Panc1 (cell line): Measurements from ENCODE around the gene CCHCR1. TPM values are rescaled to one million over a fixed set of nuclear protein-coding genes. Genes with fewer than 3 reads are reported as not detected.

Experiments
- ATAC-seq: fragments of 200-7000 bp; cut with Tn5 transposase; 2 replicates; pipeline ENCODE4 v1.9.1; 2020; ENCODE audit warnings: mild to moderate bottlenecking, moderate library complexity
- BruUV-seq: library from RNA; stranded (reverse); fragments of 400-500 nt; replicated peaks from 2 replicates; lab custom pipeline; 2021; lab: Mats Ljungman, UMichigan
- CTCF ChIA-PET: fragments of 300-600 bp; sonication (Branson Sonifier 250); formaldehyde crosslinking; loops from one replicate; lab custom pipeline; 2022; ENCODE audit warnings: antibody characterized with exemption; lab: Charles Lee
- POLR2A ChIA-PET: fragments of 300-600 bp; sonication (Branson Sonifier 250); formaldehyde crosslinking; loops from one replicate; lab custom pipeline; 2022; ENCODE audit warnings: antibody characterized with exemption; lab: Charles Lee
- DNase-seq: peaks from one replicate; pipeline ENCODE4 v3.0.0-alpha.2; 2010; ENCODE audit warnings: low read depth, low spot score
- H3K27ac ChIP-seq: 2 replicates; pipeline ENCODE4 v1.5.1; 2011; ENCODE audit warnings: mild to moderate bottlenecking, low read length, inconsistent platforms
- H3K27me3 ChIP-seq: fragments of 200-500 bp; sonication (Bioruptor generic); 2 replicates; pipeline ENCODE4 v1.6.0; 2014; ENCODE audit warnings: low read length, inconsistent platforms; ENCODE audit not compliant: control insufficient read depth, insufficient read depth
- H3K36me3 ChIP-seq: fragments of 200-500 bp; sonication (Bioruptor generic); 2 replicates; pipeline ENCODE4 v1.5.1; 2014; ENCODE audit warnings: inconsistent platforms, mild to moderate bottlenecking, low read length, moderate library complexity; ENCODE audit not compliant: control insufficient read depth, insufficient read depth
- H3K4me1 ChIP-seq: 2 replicates; pipeline ENCODE4 v1.5.1; 2011; ENCODE audit warnings: inconsistent platforms, mild to moderate bottlenecking, low read length, moderate library complexity; ENCODE audit not compliant: control insufficient read depth, insufficient read depth
- H3K4me3 ChIP-seq, 2 experiments: 2 replicates each; pipeline ENCODE4 v1.5.1; 2011 to 2012; ENCODE audit warnings: low read depth in 2 of 2, low read length in 2 of 2, mild to moderate bottlenecking in 2 of 2, inconsistent platforms in 1 of 2, moderate library complexity in 1 of 2
- H3K9me3 ChIP-seq: fragments of 200-500 bp; sonication (Bioruptor generic); 2 replicates; pipeline ENCODE4 v1.5.1; 2014; ENCODE audit warnings: low read depth, mild to moderate bottlenecking, inconsistent platforms, low read length, moderate library complexity; ENCODE audit not compliant: control insufficient read depth, insufficient read depth
- POLR2AphosphoS5 ChIP-seq: IDR thresholded peaks from 2 replicates; pipeline ENCODE4 v1.6.1; 2012; ENCODE audit warnings: mild to moderate bottlenecking, low read depth, low read length, moderate library complexity
- SIN3A ChIP-seq: IDR thresholded peaks from 2 replicates; pipeline ENCODE4 v1.6.1; 2012; ENCODE audit warnings: low read depth, mild to moderate bottlenecking, low read length, moderate library complexity, borderline replicate concordance; ENCODE audit not compliant: insufficient read depth
- TCF7L2 ChIP-seq: IDR thresholded peaks from 2 replicates; pipeline ENCODE4 v1.6.1; 2011; ENCODE audit warnings: mild to moderate bottlenecking, low read depth, low read length, inconsistent platforms
- in situ Hi-C: cut with HindIII; loops from 2 replicates; pipeline ENCODE4 v1.10.0; 2016; ENCODE audit warnings: low sequenced_read_pairs, low pct_unique_long_range_greater_than_20kb
- intact Hi-C: fragments of 100-400 bp; cut with micrococcal nuclease; formaldehyde crosslinking; loops from one replicate; pipeline ENCODE4 v1.10.0; 2022; ENCODE audit not compliant: unreplicated experiment
- total RNA-seq: library from RNA; stranded (reverse); gene quantifications from one replicate; pipeline ENCODE4 v1.2.1, GENCODE V29; 2021; ENCODE audit not compliant: unreplicated experiment
- TF ChIP-seq, protein P1 (sequence below): fragments of 450-650 bp; IDR thresholded peaks from 2 replicates; pipeline ENCODE4 v1.5.1; 2017; ENCODE audit warnings: mild to moderate bottlenecking
- TF ChIP-seq, protein P2 (sequence below), 2 experiments: IDR thresholded peaks; 2 replicates each; pipeline ENCODE4 v1.6.1; 2011 to 2012; ENCODE audit warnings: low read depth in 2 of 2, control low read depth in 1 of 2, low read length in 1 of 2, mild to moderate bottlenecking in 1 of 2, moderate library complexity in 1 of 2; ENCODE audit not compliant: insufficient read depth in 1 of 2

The CCHCR1 gene
- total RNA-seq, 1 experiment from 2014 or later, result 37.1 TPM

DNA sequence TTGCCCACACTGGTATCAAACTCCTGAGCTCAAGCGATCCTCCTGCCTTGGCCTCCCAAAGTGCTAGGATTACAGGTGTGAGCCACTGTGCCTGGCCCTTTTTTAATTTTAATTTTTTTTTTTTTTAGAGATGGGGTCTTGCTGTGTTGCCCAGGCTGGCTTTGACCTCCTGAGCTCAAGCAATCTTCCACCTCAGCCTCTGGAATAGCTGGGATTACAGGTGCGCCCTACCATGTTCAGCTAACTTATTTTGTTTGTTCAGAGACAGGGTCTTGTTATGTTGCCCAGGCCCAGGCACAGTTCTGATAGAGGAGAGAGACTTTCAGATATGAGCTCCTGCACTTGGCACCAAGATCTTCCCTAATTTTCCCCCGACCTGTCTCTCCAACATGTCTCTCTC lies 26.9 kb downstream of the CCHCR1 start:
- ChIA-PET CTCF (interaction anchor here (0.7 kb wide), 1 partner anchor 281 kb away, joined by 3 read pairs; no protein-coding TSS in a partner anchor), POLR2A (no interaction called here)
- no peak overlapping the region for H3K4me3 ChIP-seq
- TF ChIP-seq, protein P1, sequence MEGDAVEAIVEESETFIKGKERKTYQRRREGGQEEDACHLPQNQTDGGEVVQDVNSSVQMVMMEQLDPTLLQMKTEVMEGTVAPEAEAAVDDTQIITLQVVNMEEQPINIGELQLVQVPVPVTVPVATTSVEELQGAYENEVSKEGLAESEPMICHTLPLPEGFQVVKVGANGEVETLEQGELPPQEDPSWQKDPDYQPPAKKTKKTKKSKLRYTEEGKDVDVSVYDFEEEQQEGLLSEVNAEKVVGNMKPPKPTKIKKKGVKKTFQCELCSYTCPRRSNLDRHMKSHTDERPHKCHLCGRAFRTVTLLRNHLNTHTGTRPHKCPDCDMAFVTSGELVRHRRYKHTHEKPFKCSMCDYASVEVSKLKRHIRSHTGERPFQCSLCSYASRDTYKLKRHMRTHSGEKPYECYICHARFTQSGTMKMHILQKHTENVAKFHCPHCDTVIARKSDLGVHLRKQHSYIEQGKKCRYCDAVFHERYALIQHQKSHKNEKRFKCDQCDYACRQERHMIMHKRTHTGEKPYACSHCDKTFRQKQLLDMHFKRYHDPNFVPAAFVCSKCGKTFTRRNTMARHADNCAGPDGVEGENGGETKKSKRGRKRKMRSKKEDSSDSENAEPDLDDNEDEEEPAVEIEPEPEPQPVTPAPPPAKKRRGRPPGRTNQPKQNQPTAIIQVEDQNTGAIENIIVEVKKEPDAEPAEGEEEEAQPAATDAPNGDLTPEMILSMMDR, result no peak
- TF ChIP-seq SIN3A (no peak), TCF7L2 (no peak), POLR2AphosphoS5 (no peak)
- TF ChIP-seq, protein P2, sequence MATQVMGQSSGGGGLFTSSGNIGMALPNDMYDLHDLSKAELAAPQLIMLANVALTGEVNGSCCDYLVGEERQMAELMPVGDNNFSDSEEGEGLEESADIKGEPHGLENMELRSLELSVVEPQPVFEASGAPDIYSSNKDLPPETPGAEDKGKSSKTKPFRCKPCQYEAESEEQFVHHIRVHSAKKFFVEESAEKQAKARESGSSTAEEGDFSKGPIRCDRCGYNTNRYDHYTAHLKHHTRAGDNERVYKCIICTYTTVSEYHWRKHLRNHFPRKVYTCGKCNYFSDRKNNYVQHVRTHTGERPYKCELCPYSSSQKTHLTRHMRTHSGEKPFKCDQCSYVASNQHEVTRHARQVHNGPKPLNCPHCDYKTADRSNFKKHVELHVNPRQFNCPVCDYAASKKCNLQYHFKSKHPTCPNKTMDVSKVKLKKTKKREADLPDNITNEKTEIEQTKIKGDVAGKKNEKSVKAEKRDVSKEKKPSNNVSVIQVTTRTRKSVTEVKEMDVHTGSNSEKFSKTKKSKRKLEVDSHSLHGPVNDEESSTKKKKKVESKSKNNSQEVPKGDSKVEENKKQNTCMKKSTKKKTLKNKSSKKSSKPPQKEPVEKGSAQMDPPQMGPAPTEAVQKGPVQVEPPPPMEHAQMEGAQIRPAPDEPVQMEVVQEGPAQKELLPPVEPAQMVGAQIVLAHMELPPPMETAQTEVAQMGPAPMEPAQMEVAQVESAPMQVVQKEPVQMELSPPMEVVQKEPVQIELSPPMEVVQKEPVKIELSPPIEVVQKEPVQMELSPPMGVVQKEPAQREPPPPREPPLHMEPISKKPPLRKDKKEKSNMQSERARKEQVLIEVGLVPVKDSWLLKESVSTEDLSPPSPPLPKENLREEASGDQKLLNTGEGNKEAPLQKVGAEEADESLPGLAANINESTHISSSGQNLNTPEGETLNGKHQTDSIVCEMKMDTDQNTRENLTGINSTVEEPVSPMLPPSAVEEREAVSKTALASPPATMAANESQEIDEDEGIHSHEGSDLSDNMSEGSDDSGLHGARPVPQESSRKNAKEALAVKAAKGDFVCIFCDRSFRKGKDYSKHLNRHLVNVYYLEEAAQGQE (IDR thresholded peaks at IDR 0.05; ENCODE audit: insufficient read depth in 1 of 2, low read depth in 2 of 2, low read length in 1 of 2), result no peak
- no peak overlapping the region for H3K27ac ChIP-seq
- intact Hi-C loops (no loop called here), in situ Hi-C loops (no loop called here)
- DNase-seq, result no peak
- peaks cover 2% of the 10 kb centered on the region; the same call in 1 of the 2 replicates for H3K27me3 ChIP-seq
- H3K9me3 ChIP-seq, result no peaks in the 10 kb centered on the region
- peaks cover 4% of the 10 kb centered on the region; the same call in 1 of the 2 replicates for H3K4me1 ChIP-seq
- no peaks in the 10 kb centered on the region for H3K36me3 ChIP-seq
- BruUV-seq, result no TSS peak
- ATAC-seq, result no peak

DNA sequence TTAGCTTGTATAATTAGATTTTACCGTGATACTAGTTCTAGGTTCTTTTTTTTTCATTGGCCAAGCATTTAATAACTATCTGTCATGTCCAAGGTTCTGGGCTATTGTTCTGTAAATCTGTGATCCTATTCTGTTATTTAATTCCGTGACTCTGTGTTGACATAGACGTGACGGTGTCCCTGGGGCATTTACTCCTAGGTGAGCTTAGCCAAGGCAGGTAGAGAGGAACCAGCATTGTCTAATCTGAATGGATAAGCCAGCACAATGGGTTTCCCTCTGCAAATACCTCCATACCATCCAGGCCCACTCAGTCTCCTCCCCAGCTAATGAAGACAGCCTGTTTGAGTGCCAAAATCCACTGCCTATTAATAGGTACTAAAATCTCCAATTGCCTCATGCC lies 28.5 kb downstream of the CCHCR1 start:
- intact Hi-C loops, result no loop called here

More for the DNA sequence above, 28.5 kb downstream of the CCHCR1 start:
- H3K36me3 ChIP-seq, result no peaks in the 10 kb centered on the region
- POLR2A ChIA-PET, result interaction anchor here (0.6 kb wide), 1 partner anchor 450 kb away, joined by 10 read pairs; no protein-coding TSS in a partner anchor
- no TSS peak for BruUV-seq
- in situ Hi-C loops, result no loop called here
- DNase-seq (no peak), ATAC-seq (no peak)
- peaks cover 7% of the 10 kb centered on the region for H3K4me1 ChIP-seq
- CTCF ChIA-PET, result interaction anchor here (0.8 to 0.9 kb wide), 3 partner anchors 12 to 63 kb away, joined by 4 to 5 read pairs (median 4); no protein-coding TSS in a partner anchor
- TF ChIP-seq, protein P1, result no peak
- TF ChIP-seq, protein P2 (IDR thresholded peaks at IDR 0.05; ENCODE audit: insufficient read depth in 1 of 2, low read depth in 2 of 2, low read length in 1 of 2), result no peak
- TF ChIP-seq POLR2AphosphoS5, result no peak
- no peak for TF ChIP-seq TCF7L2
- H3K9me3 ChIP-seq, result no peaks in the 10 kb centered on the region
- H3K27me3 ChIP-seq, result peaks cover 2% of the 10 kb centered on the region; the same call in 1 of the 2 replicates
- no peak overlapping the region for H3K27ac ChIP-seq
- no peak overlapping the region for H3K4me3 ChIP-seq
